ENCODE data around the gene C10orf120.

Gene C10orf120

GRCh38 chr10:122648599-122649428 is 50.8 kb downstream of the C10orf120 start:
- peak; percentile 79 for TF ChIP-seq CTCF (IDR thresholded peaks at IDR 0.05; ENCODE audit: borderline replicate concordance, control extremely low read depth, extremely low read depth, insufficient read depth, missing control alignments)
- in situ Hi-C loops (cut with MboI; ENCODE audit: low sequenced_read_pairs, unreplicated experiment): no loop called here
- peak; percentile 63 for DNase-seq (ENCODE audit: low spot score)
